Neural progenitor cell (in vitro differentiated cells): ENCODE data around the gene TLR4. TPM values are rescaled to one million over a fixed set of nuclear protein-coding genes. Genes with fewer than 3 reads are reported as not detected.

ENCODE experiments used
- DNase-seq: peaks from one replicate; pipeline ENCODE4 v3.0.0-alpha.2; 2016; ENCODE audit warnings: low spot score
- H2AFZ ChIP-seq: fragments of 200-600 bp; sonication (generic); replicated peaks from 2 replicates; pipeline ENCODE4 v1.6.1; 2016; ENCODE audit warnings: antibody characterized with exemption
- H3F3A ChIP-seq: fragments of 200-600 bp; sonication (generic); 2 replicates; pipeline ENCODE4 v1.6.1; 2016; ENCODE audit warnings: antibody characterized with exemption, low read depth
- H3K27ac ChIP-seq: fragments of 200-600 bp; sonication (generic); 2 replicates; pipeline ENCODE4 v1.5.1; 2016; ENCODE audit warnings: mild to moderate bottlenecking
- H3K27me3 ChIP-seq: fragments of 200-600 bp; sonication (generic); 2 replicates; pipeline ENCODE4 v1.6.1; 2016; ENCODE audit warnings: mild to moderate bottlenecking, moderate library complexity
- H3K36me3 ChIP-seq: fragments of 200-600 bp; sonication (generic); 2 replicates; pipeline ENCODE4 v1.5.1; 2016
- H3K4me1 ChIP-seq: fragments of 200-600 bp; sonication (generic); 2 replicates; pipeline ENCODE4 v1.6.1; 2016; ENCODE audit warnings: mixed run types
- H3K4me2 ChIP-seq: fragments of 200-600 bp; sonication (generic); 2 replicates; pipeline ENCODE4 v1.6.1; 2016
- H3K4me3 ChIP-seq: fragments of 200-600 bp; sonication (generic); 2 replicates; pipeline ENCODE4 v1.5.1; 2016
- H3K79me2 ChIP-seq: fragments of 200-600 bp; sonication (generic); 2 replicates; pipeline ENCODE4 v1.6.1; 2016; ENCODE audit warnings: low read depth
- H3K9ac ChIP-seq: fragments of 200-600 bp; sonication (generic); 2 replicates; pipeline ENCODE4 v1.6.1; 2016
- H3K9me3 ChIP-seq: fragments of 200-600 bp; sonication (generic); 2 replicates; pipeline ENCODE4 v1.5.1; 2016; ENCODE audit warnings: low read depth
- H4K20me1 ChIP-seq: fragments of 200-600 bp; sonication (generic); 2 replicates; pipeline ENCODE4 v1.6.1; 2016; ENCODE audit warnings: low read depth
- H3K27ac Mint-ChIP-seq: 3 replicates; pipeline ENCODE4 v1.8.0; 2021; ENCODE audit warnings: mixed read lengths
- H3K27me3 Mint-ChIP-seq: 2 replicates; pipeline ENCODE4 v1.8.0; 2022; ENCODE audit warnings: low read depth, mild to moderate bottlenecking, inconsistent platforms, moderate library complexity, mixed read lengths; ENCODE audit not compliant: insufficient read depth
- H3K36me3 Mint-ChIP-seq: 3 replicates; pipeline ENCODE4 v1.8.0; 2021; ENCODE audit warnings: mixed read lengths
- H3K4me1 Mint-ChIP-seq: 3 replicates; pipeline ENCODE4 v1.8.0; 2021; ENCODE audit warnings: mixed read lengths
- H3K4me3 Mint-ChIP-seq: 3 replicates; pipeline ENCODE4 v1.8.0; 2021; ENCODE audit warnings: mild to moderate bottlenecking, moderate library complexity, mixed read lengths
- H3K9me3 Mint-ChIP-seq: 3 replicates; pipeline ENCODE4 v1.8.0; 2020; ENCODE audit warnings: mixed read lengths
- CTCF ChIP-seq: fragments of 200-600 bp; sonication (generic); IDR thresholded peaks from 2 replicates; pipeline ENCODE4 v1.5.1; 2017; ENCODE audit warnings: antibody characterized with exemption, mild to moderate bottlenecking
- EZH2 ChIP-seq: fragments of 200-600 bp; sonication (generic); IDR thresholded peaks from 2 replicates; pipeline ENCODE4 v1.6.1; 2017; ENCODE audit warnings: antibody characterized with exemption, mild to moderate bottlenecking, moderate library complexity
- EZH2phosphoT487 ChIP-seq: fragments of 200-600 bp; sonication (generic); IDR thresholded peaks from 2 replicates; pipeline ENCODE4 v1.6.1; 2017; ENCODE audit warnings: antibody characterized with exemption
- total RNA-seq: library from RNA; depleted of rRNA; stranded (reverse); fragments of >200 nt; gene quantifications from 2 replicates; pipeline ENCODE4 v1.2.3, GENCODE V29; 2015; ENCODE audit warnings: low replicate concordance

TLR4 gene
- total RNA-seq, 1 donor from 2014 or later = 0.24 TPM

DNA sequence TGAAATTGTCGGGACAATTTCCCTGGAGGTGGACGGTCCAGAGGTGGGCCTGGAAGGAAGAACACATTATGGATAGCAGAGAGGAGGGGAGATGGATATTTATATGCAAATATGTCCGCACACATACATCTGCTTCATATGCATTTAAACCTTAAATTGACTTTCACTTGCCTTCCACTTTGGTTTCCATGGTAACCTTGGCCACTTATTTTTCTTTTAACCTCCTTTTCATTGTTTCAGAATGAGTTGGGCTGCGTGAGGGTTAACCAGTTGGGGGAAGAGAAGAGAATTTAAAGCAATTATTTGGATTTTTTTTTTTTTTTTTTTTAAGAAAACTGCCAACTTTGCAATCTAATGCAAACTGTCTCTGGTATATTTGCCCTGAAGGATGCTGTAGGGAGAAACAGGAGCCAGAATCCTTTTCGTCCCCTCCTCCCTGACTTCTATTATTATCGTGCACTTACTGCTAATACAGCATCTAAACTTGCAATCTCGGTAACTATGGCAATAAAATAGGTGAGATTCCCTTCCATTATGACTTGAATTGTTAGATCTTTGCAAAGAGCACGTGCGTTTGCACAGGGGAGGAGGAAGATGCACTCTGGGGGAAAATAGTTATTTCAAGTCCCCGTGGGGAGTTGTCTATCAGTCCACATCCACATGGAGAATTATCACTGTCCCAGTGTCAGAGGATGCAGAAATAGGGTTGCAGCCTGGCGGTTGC lies 35.6 kb downstream of the TLR4 start:
- Histone ChIP-seq H3K4me2 (no peak overlapping the region), H3K79me2 (no peaks in the 10 kb centered on the region), H3K4me3 (no peak overlapping the region), H3K9me3 (no peaks in the 10 kb centered on the region), H3K4me1 (peaks cover 31% of the 10 kb centered on the region), H3K27me3 (no peaks in the 10 kb centered on the region), H3K27ac (no peak overlapping the region), H3K9ac (no peak overlapping the region), H3K36me3 (no peaks in the 10 kb centered on the region), H4K20me1 (no peaks in the 10 kb centered on the region), H2AFZ (no peak overlapping the region), H3F3A (peaks cover 6% of the 10 kb centered on the region)
- Mint-ChIP-seq H3K27me3 (peaks cover 2% of the 10 kb centered on the region), H3K36me3 (no peaks in the 10 kb centered on the region), H3K4me3 (no peak overlapping the region), H3K4me1 (peaks cover 18% of the 10 kb centered on the region), H3K9me3 (no peaks in the 10 kb centered on the region), H3K27ac (no peak overlapping the region)
- TF ChIP-seq EZH2 (no peak), CTCF (no peak), EZH2phosphoT487 (no peak)
- no peak for DNase-seq

GRCh38 chr9:117742131-117742530 lies 37.9 kb downstream of the TLR4 start:
- H4K20me1 ChIP-seq = no peaks in the 10 kb centered on the region
- TF ChIP-seq EZH2 (no peak), CTCF (no peak), EZH2phosphoT487 (no peak)
- no peak overlapping the region for H3K4me2 ChIP-seq
- Mint-ChIP-seq H3K27ac (no peak overlapping the region), H3K9me3 (peaks cover 5% of the 10 kb centered on the region), H3K27me3 (peaks cover 3% of the 10 kb centered on the region), H3K36me3 (no peaks in the 10 kb centered on the region), H3K4me3 (no peak overlapping the region), H3K4me1 (peaks cover 16% of the 10 kb centered on the region)
- peaks cover 6% of the 10 kb centered on the region for H3F3A ChIP-seq
- no peaks in the 10 kb centered on the region for H3K36me3 ChIP-seq
- H3K27ac ChIP-seq = no peak overlapping the region
- no peak overlapping the region for H3K4me3 ChIP-seq
- H3K9ac ChIP-seq = no peak overlapping the region
- H3K79me2 ChIP-seq = no peaks in the 10 kb centered on the region
- DNase-seq = no peak
- no peaks in the 10 kb centered on the region for H3K9me3 ChIP-seq
- no peak overlapping the region for H2AFZ ChIP-seq
- H3K4me1 ChIP-seq = peaks cover 26% of the 10 kb centered on the region
- no peaks in the 10 kb centered on the region for H3K27me3 ChIP-seq

DNA sequence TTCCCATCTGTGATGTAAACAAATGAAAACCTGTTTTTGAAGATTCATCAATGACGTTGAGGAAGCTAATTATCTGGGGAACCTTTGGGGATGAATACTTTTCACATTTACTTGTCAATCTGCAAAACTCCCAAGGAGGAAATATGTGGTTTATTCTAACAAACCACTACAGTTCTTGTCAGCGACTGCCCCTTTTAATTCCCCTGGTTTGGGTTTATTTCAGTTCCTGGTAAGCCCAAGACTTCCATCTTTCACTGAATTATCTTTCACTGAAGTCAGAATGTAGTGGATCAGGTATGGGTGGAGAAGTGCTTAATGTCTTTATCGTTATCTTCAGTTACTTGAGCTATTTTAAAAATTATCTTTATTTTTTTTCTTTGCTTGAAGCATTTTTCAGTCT lies 40.2 kb downstream of the TLR4 start:
- Histone ChIP-seq H3K9ac (no peak overlapping the region), H3K9me3 (no peaks in the 10 kb centered on the region), H4K20me1 (no peaks in the 10 kb centered on the region), H3K27me3 (no peaks in the 10 kb centered on the region), H3K36me3 (no peaks in the 10 kb centered on the region), H3K4me3 (no peak overlapping the region), H2AFZ (no peak overlapping the region), H3K4me1 (peaks cover 4% of the 10 kb centered on the region), H3K79me2 (no peaks in the 10 kb centered on the region), H3F3A (no peaks in the 10 kb centered on the region), H3K27ac (no peak overlapping the region), H3K4me2 (no peak overlapping the region)
- Mint-ChIP-seq H3K36me3 (no peaks in the 10 kb centered on the region), H3K9me3 (peaks cover 5% of the 10 kb centered on the region), H3K4me1 (peaks cover 15% of the 10 kb centered on the region), H3K4me3 (no peak overlapping the region), H3K27ac (no peak overlapping the region), H3K27me3 (peaks cover 3% of the 10 kb centered on the region)
- DNase-seq = no peak
- TF ChIP-seq EZH2phosphoT487 (no peak), CTCF (no peak), EZH2 (no peak)
